ENCODE measurements around the gene PCP2.
A peak's percentile ranks its signal among the peaks of the same experiment; 100 is the strongest.

PCP2 gene

DNA sequence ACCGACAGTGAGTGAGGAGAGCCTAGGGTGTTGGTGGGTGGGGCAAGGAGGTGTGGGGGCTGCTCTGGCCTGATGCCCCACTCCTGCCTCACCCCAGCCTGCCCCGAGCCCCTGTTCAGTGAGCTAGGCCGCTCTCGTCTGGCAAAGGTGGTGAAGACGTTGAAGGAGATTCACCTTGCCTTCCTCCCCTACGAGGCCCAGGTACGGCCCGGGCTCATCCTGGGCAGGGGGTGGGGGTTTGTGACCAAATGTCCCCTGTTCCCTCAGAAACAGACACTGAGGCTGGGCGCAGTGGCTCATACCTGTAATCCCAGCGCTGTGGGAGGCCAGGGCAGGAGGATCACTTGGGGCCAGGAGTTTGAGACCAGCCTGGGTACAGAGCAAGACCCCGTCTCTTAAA lies 7.3 kb upstream of the PCP2 start:
- TF ChIP-seq CTCF (IDR thresholded peaks at IDR 0.05; ENCODE audit: extremely low read depth, insufficient read depth, missing control alignments): no peak
- no peak for DNase-seq (ENCODE audit: low spot score)
- in situ Hi-C loops (cut with MboI; ENCODE audit: low pct_unique_long_range_greater_than_20kb, low sequenced_read_pairs, unreplicated experiment): no loop called here

GRCh38 chr19:7639863-7640348 lies 6.4 kb upstream of the PCP2 start:
- no peak for DNase-seq (ENCODE audit: low spot score)
- in situ Hi-C loops (cut with MboI; ENCODE audit: low pct_unique_long_range_greater_than_20kb, low sequenced_read_pairs, unreplicated experiment): no loop called here
- TF ChIP-seq CTCF (IDR thresholded peaks at IDR 0.05; ENCODE audit: extremely low read depth, insufficient read depth, missing control alignments): no peak

GRCh38 chr19:7638802-7639465 lies 5.4 kb upstream of the PCP2 start:
- in situ Hi-C loops (cut with MboI; ENCODE audit: low pct_unique_long_range_greater_than_20kb, low sequenced_read_pairs, unreplicated experiment): no loop called here
- DNase-seq (ENCODE audit: low spot score): no peak
- no peak for TF ChIP-seq CTCF (IDR thresholded peaks at IDR 0.05; ENCODE audit: extremely low read depth, insufficient read depth, missing control alignments)

- in situ Hi-C loops (cut with MboI; ENCODE audit: low pct_unique_long_range_greater_than_20kb, low sequenced_read_pairs, unreplicated experiment): no loop called here
- TF ChIP-seq CTCF (IDR thresholded peaks at IDR 0.05; ENCODE audit: extremely low read depth, insufficient read depth, missing control alignments): no peak
- DNase-seq (ENCODE audit: low spot score): no peak
Measured at GRCh38 chr19:7637374-7638256, 4.1 kb upstream of the PCP2 start.

DNA sequence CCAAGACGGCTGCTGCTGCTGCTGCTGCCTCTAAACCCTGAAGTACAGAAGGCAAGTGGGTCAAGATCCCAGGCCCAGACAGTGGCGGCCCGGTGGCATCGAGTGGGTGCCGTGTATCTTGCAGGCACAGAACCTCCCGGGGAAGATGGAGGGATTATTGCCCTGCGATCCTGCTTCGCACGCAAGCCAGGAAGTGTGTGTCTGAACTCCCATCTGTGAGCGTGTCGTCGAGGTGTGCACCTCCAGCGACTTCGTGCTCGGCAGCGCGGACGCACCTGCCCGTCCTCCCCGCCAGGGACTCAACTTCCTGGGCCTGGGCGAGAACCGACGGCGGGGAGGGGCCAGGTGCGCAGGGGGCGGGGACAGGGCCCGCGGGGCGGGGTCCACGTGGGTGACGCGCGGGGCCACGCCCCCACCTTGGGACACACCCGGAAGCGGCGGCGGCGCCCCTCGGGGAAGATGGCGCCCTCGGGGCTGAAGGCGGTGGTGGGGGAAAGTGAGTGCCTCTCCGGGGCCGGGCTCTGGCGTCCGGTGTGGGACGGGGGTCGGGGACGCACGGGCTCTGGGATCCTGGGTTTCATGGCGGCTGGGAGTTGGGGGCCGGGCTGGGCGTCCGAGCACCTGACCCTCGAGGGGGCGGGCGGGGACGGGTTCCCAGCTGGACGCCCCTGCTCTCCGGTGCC lies 3.3 kb upstream of the PCP2 start, which contains the start of gene STXBP2:
Gene STXBP2, plus strand, starts transcription at position 420 of the 683 bp plus-strand sequence. Its CDS starts 40 bp downstream, at position 460.
- TF ChIP-seq CTCF (IDR thresholded peaks at IDR 0.05; ENCODE audit: extremely low read depth, insufficient read depth, missing control alignments): no peak
- in situ Hi-C loops (cut with MboI; ENCODE audit: low pct_unique_long_range_greater_than_20kb, low sequenced_read_pairs, unreplicated experiment): no loop called here
- peak; percentile 99 for DNase-seq (ENCODE audit: low spot score)

DNA sequence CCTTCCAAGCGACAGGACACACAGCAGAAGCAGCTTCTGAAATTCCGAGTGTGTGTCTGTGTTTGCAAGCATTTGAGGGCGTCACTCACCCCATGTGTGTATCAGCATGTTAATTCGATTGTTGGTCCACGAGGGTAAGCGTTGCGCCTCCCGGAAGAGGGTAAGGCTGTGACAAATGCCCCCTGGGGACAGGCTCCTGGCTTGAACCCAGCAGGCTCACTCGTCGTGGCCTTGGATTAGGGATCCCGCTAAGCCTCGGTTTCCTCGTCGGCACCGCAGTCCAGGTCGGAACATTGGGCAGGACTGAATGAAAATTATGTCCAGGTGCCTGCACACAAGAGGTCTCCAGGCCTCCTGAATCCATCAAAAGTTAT lies 2.8 kb upstream of the PCP2 start:
- in situ Hi-C loops (cut with MboI; ENCODE audit: low pct_unique_long_range_greater_than_20kb, low sequenced_read_pairs, unreplicated experiment): no loop called here
- DNase-seq (ENCODE audit: low spot score): no peak
- no peak for TF ChIP-seq CTCF (IDR thresholded peaks at IDR 0.05; ENCODE audit: extremely low read depth, insufficient read depth, missing control alignments)
